ENCODE data around the gene P3H2.

Gene P3H2

GRCh38 chr3:189949580-189949979 lies 171.1 kb downstream of the P3H2 start:
- no peak overlapping the region for H3K4me3 Mint-ChIP-seq
- H3K27ac Mint-ChIP-seq: no peak overlapping the region
- no peaks in the 10 kb centered on the region for H3K9me3 Mint-ChIP-seq
- DNase-seq (ENCODE audit: low spot score in 2 of 2): no peak
- no peaks in the 10 kb centered on the region for H3K36me3 Mint-ChIP-seq
- H3K4me1 Mint-ChIP-seq: peaks cover 5% of the 10 kb centered on the region
- no peak for ATAC-seq

GRCh38 chr3:189948724-189949045 lies 172.0 kb downstream of the P3H2 start:
- H3K36me3 Mint-ChIP-seq: no peaks in the 10 kb centered on the region
- H3K4me1 Mint-ChIP-seq: peaks cover 5% of the 10 kb centered on the region
- no peak overlapping the region for H3K27ac Mint-ChIP-seq
- peak overlapping the region; percentile 10 for H3K4me3 Mint-ChIP-seq
- ATAC-seq (no peak), DNase-seq (ENCODE audit: low spot score in 2 of 2) (no peak)
- no peaks in the 10 kb centered on the region for H3K9me3 Mint-ChIP-seq

DNA sequence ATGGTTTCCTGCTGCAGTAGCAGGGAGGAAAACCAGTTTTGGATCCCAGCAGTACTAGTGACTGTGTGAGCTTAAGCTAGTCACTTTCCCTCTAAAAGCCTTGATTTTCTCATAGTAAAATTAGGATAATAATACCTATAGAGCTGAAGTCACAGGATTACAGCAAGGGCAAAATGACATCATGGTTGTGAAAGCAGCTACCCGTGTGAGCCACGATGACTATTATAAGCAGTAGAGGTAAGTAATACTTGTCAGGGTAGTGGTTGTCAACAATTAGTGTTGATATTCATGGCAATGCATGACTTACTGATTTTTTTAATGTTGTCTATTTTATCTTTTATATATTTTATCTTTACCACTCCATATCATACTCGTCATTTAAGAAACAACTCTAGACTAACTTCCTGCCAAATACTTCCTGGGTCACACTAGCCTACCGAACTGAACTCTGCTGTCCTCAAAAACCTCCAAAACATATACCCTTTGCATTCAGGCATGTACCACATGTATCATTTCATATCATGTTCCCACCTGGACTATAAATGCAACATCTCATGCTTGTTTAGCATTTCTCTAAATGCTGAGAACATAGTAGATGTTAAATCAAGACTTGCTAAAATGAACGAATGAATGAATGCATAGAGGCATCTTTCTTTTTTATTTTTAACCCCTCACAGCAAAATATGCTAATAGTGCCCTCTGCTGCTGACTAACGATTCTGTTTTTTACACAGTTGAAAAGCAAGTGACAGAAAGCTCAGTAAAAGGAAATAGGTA lies 172.6 kb downstream of the P3H2 start:
- DNase-seq (ENCODE audit: low spot score in 2 of 2): no peak
- peak overlapping the region; percentile 10 for H3K4me3 Mint-ChIP-seq

DNA sequence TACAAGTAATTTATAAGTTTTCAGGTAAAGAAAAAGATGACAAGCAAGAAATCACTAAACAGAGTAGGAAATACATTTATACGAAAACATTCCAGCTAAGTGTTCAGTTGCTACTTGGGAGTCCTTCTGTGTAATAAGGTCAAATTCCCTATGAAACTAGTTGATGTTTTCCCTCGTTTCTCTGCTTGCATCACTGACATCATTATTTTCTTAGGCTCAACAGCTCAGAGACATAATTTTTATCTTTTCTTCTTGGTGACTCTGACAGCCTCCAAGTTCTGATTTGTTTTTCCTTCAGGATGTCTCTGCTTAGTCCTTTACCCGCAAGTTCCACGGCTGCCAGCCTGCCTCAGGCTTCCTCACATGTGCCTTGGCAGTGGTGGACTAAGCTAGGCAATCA lies 173.6 kb downstream of the P3H2 start:
- H3K4me1 Mint-ChIP-seq: peaks cover 5% of the 10 kb centered on the region
- H3K36me3 Mint-ChIP-seq: no peaks in the 10 kb centered on the region
- H3K4me3 Mint-ChIP-seq: no peak overlapping the region
- H3K27ac Mint-ChIP-seq: no peak overlapping the region
- no peak for ATAC-seq
- H3K9me3 Mint-ChIP-seq: no peaks in the 10 kb centered on the region
- DNase-seq (ENCODE audit: low spot score in 2 of 2): no peak

More for the DNA sequence above, 172.6 kb downstream of the P3H2 start:
- no peaks in the 10 kb centered on the region for H3K36me3 Mint-ChIP-seq
- ATAC-seq: peak; percentile 73
- H3K4me1 Mint-ChIP-seq: peaks cover 5% of the 10 kb centered on the region
- H3K9me3 Mint-ChIP-seq: no peaks in the 10 kb centered on the region
- no peak overlapping the region for H3K27ac Mint-ChIP-seq

DNA sequence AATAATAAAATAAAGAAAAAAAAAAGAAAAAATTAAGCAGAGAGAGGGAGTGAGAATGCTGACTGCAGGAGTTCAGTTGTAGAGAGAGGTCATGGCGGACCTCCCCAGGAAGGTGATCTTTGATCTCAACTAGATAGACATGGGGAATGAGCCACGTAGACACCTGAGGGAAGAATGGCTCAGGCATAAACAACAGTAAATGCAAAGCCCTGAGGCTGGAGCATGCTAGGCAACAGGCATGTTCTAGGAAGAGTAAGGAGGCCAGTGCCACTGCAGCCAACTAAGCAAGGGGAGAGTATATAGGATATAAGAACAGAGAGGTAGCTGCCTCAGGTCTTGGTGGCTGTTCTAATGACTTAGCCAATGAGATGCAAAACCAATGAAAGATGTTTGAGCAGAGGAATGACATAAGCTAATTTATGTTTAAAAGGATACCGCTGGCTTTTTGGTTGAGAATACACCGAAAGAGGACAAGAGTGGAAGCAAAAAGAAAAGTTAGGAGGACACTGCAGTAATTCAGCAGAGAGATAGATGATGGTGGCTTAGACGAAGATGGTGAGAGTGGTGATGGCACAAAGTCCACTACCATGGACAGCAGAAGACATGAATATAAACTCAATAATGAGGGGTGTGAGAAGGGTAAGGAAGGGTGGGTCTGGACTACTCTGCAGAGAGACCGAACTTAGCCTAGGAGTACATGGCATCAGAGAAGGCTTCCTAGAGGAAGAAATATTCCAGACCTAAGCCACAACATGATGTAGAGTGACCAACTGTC lies 174.6 kb downstream of the P3H2 start:
- H3K27ac Mint-ChIP-seq: no peak overlapping the region

GRCh38 chr3:189944285-189945145 lies 176.2 kb downstream of the P3H2 start:
- no peak overlapping the region for H3K27ac Mint-ChIP-seq
- DNase-seq (ENCODE audit: low spot score in 2 of 2): no peak
- no peaks in the 10 kb centered on the region for H3K36me3 Mint-ChIP-seq
- no peak overlapping the region for H3K4me3 Mint-ChIP-seq
- no peaks in the 10 kb centered on the region for H3K9me3 Mint-ChIP-seq
- H3K4me1 Mint-ChIP-seq: peaks cover 5% of the 10 kb centered on the region
- ATAC-seq: peak; percentile 43

More for the DNA sequence above, 174.6 kb downstream of the P3H2 start:
- Mint-ChIP-seq H3K4me3 (no peak overlapping the region), H3K9me3 (no peaks in the 10 kb centered on the region), H3K36me3 (no peaks in the 10 kb centered on the region), H3K4me1 (peaks cover 5% of the 10 kb centered on the region)
- ATAC-seq (no peak), DNase-seq (ENCODE audit: low spot score in 2 of 2) (no peak)

- H3K27ac Mint-ChIP-seq: no peak overlapping the region
- no peaks in the 10 kb centered on the region for H3K36me3 Mint-ChIP-seq
- no peak for DNase-seq (ENCODE audit: low spot score in 2 of 2)
- H3K4me1 Mint-ChIP-seq: no peaks in the 10 kb centered on the region
- no peak overlapping the region for H3K4me3 Mint-ChIP-seq
- no peak for ATAC-seq
- H3K9me3 Mint-ChIP-seq: no peaks in the 10 kb centered on the region
These were observed 177.7 kb downstream of the P3H2 start for GRCh38 chr3:189942948-189943347.

GRCh38 chr3:189941679-189942078 lies 179.0 kb downstream of the P3H2 start:
- no peak overlapping the region for H3K27ac Mint-ChIP-seq
- ATAC-seq (peak; percentile 54), DNase-seq (ENCODE audit: low spot score in 2 of 2) (no peak)
- H3K4me1 Mint-ChIP-seq: no peaks in the 10 kb centered on the region
- H3K9me3 Mint-ChIP-seq: no peaks in the 10 kb centered on the region
- no peak overlapping the region for H3K4me3 Mint-ChIP-seq
- H3K36me3 Mint-ChIP-seq: no peaks in the 10 kb centered on the region

- no peaks in the 10 kb centered on the region for H3K36me3 Mint-ChIP-seq
- DNase-seq (ENCODE audit: low spot score in 2 of 2) (no peak), ATAC-seq (no peak)
- H3K4me1 Mint-ChIP-seq: no peaks in the 10 kb centered on the region
- no peak overlapping the region for H3K27ac Mint-ChIP-seq
- H3K9me3 Mint-ChIP-seq: no peaks in the 10 kb centered on the region
- H3K4me3 Mint-ChIP-seq: no peak overlapping the region
These were observed 179.6 kb downstream of the P3H2 start for GRCh38 chr3:189941125-189941524.

DNA sequence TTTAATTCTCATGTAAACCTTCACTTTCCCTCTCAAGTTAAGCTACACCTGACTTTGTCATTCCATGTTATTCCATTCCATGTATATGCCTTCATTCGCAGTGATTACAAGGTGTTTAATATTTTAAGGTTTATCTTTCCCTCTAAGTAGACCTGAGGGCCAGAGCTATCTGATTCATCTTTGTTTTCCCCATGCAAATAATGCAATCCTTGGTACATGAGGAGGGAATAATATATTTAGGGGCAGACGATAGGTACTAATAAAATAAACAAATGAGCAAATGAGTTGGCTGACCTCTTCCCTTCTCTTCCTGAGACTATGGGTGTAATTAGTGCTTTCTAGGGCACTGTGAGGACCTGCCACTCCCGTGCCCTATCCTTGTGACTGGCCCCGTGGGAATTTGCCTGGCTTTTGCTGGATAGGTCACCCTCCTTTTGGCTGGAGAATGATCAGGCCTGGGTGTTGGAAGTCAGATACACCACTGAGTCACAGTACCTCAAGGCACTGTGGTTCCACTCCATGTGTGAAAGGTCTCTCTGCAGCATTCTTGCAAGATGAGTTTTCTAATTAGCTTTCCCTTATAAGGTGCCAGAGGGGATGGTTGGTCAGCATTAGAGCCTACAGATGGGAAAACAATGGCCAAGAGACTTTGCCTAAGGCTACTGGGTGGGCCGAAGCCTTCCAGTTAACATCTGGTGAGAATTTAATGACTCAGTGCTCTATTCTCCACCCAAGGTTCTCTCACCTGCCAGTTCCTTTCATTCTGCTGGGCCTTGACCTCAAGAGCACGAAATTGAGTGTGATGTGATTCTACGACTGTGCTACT lies 183.2 kb downstream of the P3H2 start:
- Mint-ChIP-seq H3K9me3 (no peaks in the 10 kb centered on the region), H3K4me1 (no peaks in the 10 kb centered on the region), H3K4me3 (no peak overlapping the region), H3K36me3 (no peaks in the 10 kb centered on the region), H3K27ac (no peak overlapping the region)
- DNase-seq (ENCODE audit: low spot score in 2 of 2) (no peak), ATAC-seq (no peak)

DNA sequence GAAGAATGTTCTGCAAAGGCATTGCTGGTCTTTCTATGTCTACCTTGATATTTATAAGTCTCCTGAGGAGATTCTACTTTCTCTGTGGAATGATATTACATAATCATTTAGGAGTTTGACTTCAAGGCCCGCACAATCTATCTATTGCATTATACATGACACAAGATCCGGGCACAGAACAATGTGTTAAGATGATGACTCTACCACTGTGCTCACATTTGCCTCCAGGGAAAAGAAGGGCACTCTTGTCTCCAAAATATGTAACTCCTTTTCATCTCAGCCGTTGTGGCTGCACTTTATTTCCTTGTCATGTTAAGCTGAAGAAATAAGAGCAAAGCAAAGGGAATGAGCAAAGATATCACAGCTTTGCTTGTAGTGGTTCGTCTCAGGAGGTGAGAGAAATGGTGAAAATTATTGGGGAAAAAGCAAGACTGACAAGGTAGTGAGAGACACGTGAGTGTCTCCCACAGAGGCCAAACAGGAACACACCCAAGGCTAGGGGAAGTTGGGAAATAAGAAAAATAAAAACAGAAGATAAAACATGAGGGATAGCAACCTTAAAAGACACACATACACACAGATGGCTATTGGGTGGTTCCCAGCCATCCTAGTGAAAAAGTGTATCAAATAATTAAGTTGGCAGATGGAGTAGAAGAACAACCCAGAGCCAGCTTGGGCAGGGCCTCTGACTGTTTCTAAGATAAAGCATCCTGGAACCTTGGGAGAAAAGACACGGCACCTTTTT lies 184.3 kb downstream of the P3H2 start:
- Mint-ChIP-seq H3K4me3 (no peak overlapping the region), H3K9me3 (no peaks in the 10 kb centered on the region), H3K36me3 (no peaks in the 10 kb centered on the region), H3K27ac (no peak overlapping the region), H3K4me1 (no peaks in the 10 kb centered on the region)
- ATAC-seq: no peak
- DNase-seq (ENCODE audit: low spot score in 2 of 2): no peak

GRCh38 chr3:189927975-189928895 lies 192.5 kb downstream of the P3H2 start:
- DNase-seq (ENCODE audit: low spot score in 2 of 2): no peak
- ATAC-seq: peak; percentile 96
- peaks cover 13% of the 10 kb centered on the region for H3K4me1 Mint-ChIP-seq

GRCh38 chr3:189921770-189922169 lies 198.9 kb downstream of the P3H2 start:
- Mint-ChIP-seq H3K36me3 (no peaks in the 10 kb centered on the region), H3K4me3 (no peak overlapping the region), H3K27ac (no peak overlapping the region), H3K4me1 (no peaks in the 10 kb centered on the region), H3K9me3 (no peaks in the 10 kb centered on the region)
- DNase-seq (ENCODE audit: low spot score in 2 of 2) (no peak), ATAC-seq (no peak)

More at GRCh38 chr3:189927975-189928895, 192.5 kb downstream of the P3H2 start:
- Mint-ChIP-seq H3K36me3 (no peaks in the 10 kb centered on the region), H3K9me3 (no peaks in the 10 kb centered on the region), H3K27ac (no peak overlapping the region), H3K4me3 (no peak overlapping the region)

Data from stimulated activated effector memory CD8-positive, alpha-beta T cell treated with anti-CD3 and anti-CD28 coated beads, Interleukin-12 subunit alpha, Interleukin-12 subunit beta, amount 100 ng/mL, for 72 hours (primary cell).